Keratinocyte (primary cell): ENCODE data around the gene KRTAP12-1. TPM values are rescaled to one million over a fixed set of nuclear protein-coding genes. Genes with fewer than 3 reads are reported as not detected.

Experiments used
- DNase-seq: peaks from one replicate; pipeline ENCODE4 v3.0.0-alpha.2; 2011; ENCODE audit warnings: low read depth, missing footprints, low spot score
- FAIRE-seq: peaks from 2 replicates; lab custom pipeline; 2011; peaks lifted over from hg19 to GRCh38; lab: Jason Lieb, UNC
- H2AFZ ChIP-seq: 2 replicates; pipeline ENCODE4 v1.6.0; 2012; ENCODE audit warnings: low read length, control low read depth, inconsistent platforms; ENCODE audit not compliant: control insufficient read depth
- H3K27ac ChIP-seq: 2 replicates; pipeline ENCODE4 v1.5.1; 2011; ENCODE audit warnings: low read length; ENCODE audit not compliant: control insufficient read depth, insufficient read depth
- H3K27me3 ChIP-seq: 3 replicates; pipeline ENCODE4 v1.6.0; 2011; ENCODE audit warnings: low read length; ENCODE audit not compliant: control insufficient read depth, insufficient read depth; ENCODE audit errors: extremely low read depth
- H3K36me3 ChIP-seq, 2 experiments: 2 replicates in 1 of 2; 3 replicates in 1 of 2; pipeline ENCODE4 v1.5.1; 2011; ENCODE audit warnings: low read length in 2 of 2, mild to moderate bottlenecking in 1 of 2; ENCODE audit not compliant: control insufficient read depth in 2 of 2, insufficient read depth in 2 of 2; ENCODE audit errors: extremely low read depth in 1 of 2
- H3K4me1 ChIP-seq: 3 replicates; pipeline ENCODE4 v1.5.1; 2011; ENCODE audit warnings: low read length; ENCODE audit not compliant: control insufficient read depth, insufficient read depth; ENCODE audit errors: extremely low read depth
- H3K4me2 ChIP-seq: 3 replicates; pipeline ENCODE4 v1.6.0; 2011; ENCODE audit warnings: low read depth, low read length; ENCODE audit not compliant: control insufficient read depth, insufficient read depth; ENCODE audit errors: extremely low read depth
- H3K4me3 ChIP-seq, 3 experiments: fragments of 200-600 bp in 1 of 3; sonication (generic) in 1 of 3; 2 replicates in 2 of 3; 3 replicates in 1 of 3; pipeline ENCODE4 v1.5.1; 2011 to 2016; ENCODE audit warnings: low read length in 3 of 3, mild to moderate bottlenecking in 3 of 3, control low read depth in 2 of 3, inconsistent platforms in 1 of 3, low read depth in 1 of 3, mixed read lengths in 1 of 3, mixed run types in 1 of 3, moderate library complexity in 1 of 3; ENCODE audit not compliant: control insufficient read depth in 2 of 3, insufficient read depth in 2 of 3; ENCODE audit errors: extremely low read depth in 1 of 3
- H3K79me2 ChIP-seq: 2 replicates; pipeline ENCODE4 v1.6.0; 2012; ENCODE audit warnings: low read length; ENCODE audit not compliant: control insufficient read depth, insufficient read depth
- H3K9ac ChIP-seq: 3 replicates; pipeline ENCODE4 v1.6.0; 2011; ENCODE audit warnings: low read length; ENCODE audit not compliant: control insufficient read depth, insufficient read depth; ENCODE audit errors: extremely low read depth
- H3K9me1 ChIP-seq: 3 replicates; pipeline ENCODE4 v1.6.0; 2011; ENCODE audit warnings: low read length; ENCODE audit not compliant: control insufficient read depth, insufficient read depth; ENCODE audit errors: extremely low read depth
- H3K9me3 ChIP-seq: 2 replicates; pipeline ENCODE4 v1.5.1; 2012; ENCODE audit warnings: low read depth, low read length; ENCODE audit not compliant: control insufficient read depth
- H4K20me1 ChIP-seq: 3 replicates; pipeline ENCODE4 v1.6.0; 2011; ENCODE audit warnings: low read length; ENCODE audit not compliant: control insufficient read depth, insufficient read depth; ENCODE audit errors: extremely low read depth
- CTCF ChIP-seq, 3 experiments: IDR thresholded peaks in 1 of 3; conservative IDR thresholded peaks in 1 of 3; optimal IDR thresholded peaks in 1 of 3; 2 replicates in 2 of 3; 3 replicates in 1 of 3; pipeline versions ENCODE3 to v1.5.1; 2011; ENCODE audit warnings: low read length in 3 of 3, mild to moderate bottlenecking in 3 of 3, moderate library complexity in 2 of 3, control low read depth in 1 of 3, inconsistent platforms in 1 of 3; ENCODE audit not compliant: insufficient read depth in 2 of 3; ENCODE audit errors: extremely low read depth in 1 of 3
- EZH2 ChIP-seq: IDR thresholded peaks from one replicate; pipeline ENCODE4 v1.6.1; 2012; ENCODE audit warnings: inconsistent platforms, mild to moderate bottlenecking, low read length, moderate library complexity
- dilution Hi-C: fragments of 300-500 bp; cut with MboI; formaldehyde crosslinking; loops from one replicate; pipeline ENCODE4 v1.7.0; 2020; ENCODE audit warnings: low sequenced_read_pairs; ENCODE audit not compliant: extremely low pct_ligation_motif_present
- polyA plus RNA-seq, 5 experiments: library from polyadenylated mRNA; depleted of rRNA in 3 of 5; stranded (reverse) in 3 of 5; stranded (forward) in 1 of 5; unstranded in 1 of 5; fragments of >200 nt; gene quantifications; 1 replicate in 1 of 5; 2 replicates in 3 of 5; 3 replicates in 1 of 5; pipeline versions ENCODE4 v1.2.1 to v1.2.3, GENCODE V29; 2011 to 2012; ENCODE audit warnings: missing spikeins in 2 of 5, low read depth in 1 of 5, low replicate concordance in 1 of 5

KRTAP12-1 gene
- polyA plus RNA-seq, 1 donor (not counting 4 experiments of a cell fraction or from before 2014, with no cell fraction given): not detected

- no peak for DNase-seq
- Histone ChIP-seq H3K4me3 (no peak overlapping the region), H3K27ac (no peak overlapping the region), H3K36me3 (no peaks in the 10 kb centered on the region), H3K9me3 (peaks cover 4% of the 10 kb centered on the region), H2AFZ (no peak overlapping the region), H3K4me2 (no peak overlapping the region), H4K20me1 (no peaks in the 10 kb centered on the region), H3K9ac (no peak overlapping the region), H3K9me1 (no peaks in the 10 kb centered on the region), H3K79me2 (no peaks in the 10 kb centered on the region), H3K27me3 (peaks cover 27% of the 10 kb centered on the region), H3K4me1 (peaks cover 6% of the 10 kb centered on the region)
- dilution Hi-C loops: no loop called here
- no peak for FAIRE-seq
- TF ChIP-seq CTCF (optimal IDR thresholded peaks at IDR 0.05 in 1 of 3, IDR thresholded peaks at IDR 0.05 in 1 of 3, conservative IDR thresholded peaks at IDR 0.05 in 1 of 3; ENCODE audit: extremely low read depth in 1 of 3, insufficient read depth in 2 of 3, low read length in 3 of 3) (no peak), EZH2 (no peak)
Observed at GRCh38 chr21:44703731-44704635, 22.0 kb upstream of the KRTAP12-1 start.

- peaks cover 19% of the 10 kb centered on the region for H3K27me3 ChIP-seq
- H3K9ac ChIP-seq: no peak overlapping the region
- no peaks in the 10 kb centered on the region for H4K20me1 ChIP-seq
- H2AFZ ChIP-seq: no peak overlapping the region
- H3K4me3 ChIP-seq: no peak overlapping the region
- no peaks in the 10 kb centered on the region for H3K36me3 ChIP-seq
- dilution Hi-C loops: no loop called here
- no peaks in the 10 kb centered on the region for H3K9me1 ChIP-seq
- TF ChIP-seq EZH2 (no peak), CTCF (optimal IDR thresholded peaks at IDR 0.05 in 1 of 3, IDR thresholded peaks at IDR 0.05 in 1 of 3, conservative IDR thresholded peaks at IDR 0.05 in 1 of 3; ENCODE audit: extremely low read depth in 1 of 3, insufficient read depth in 2 of 3, low read length in 3 of 3) (no peak)
- no peaks in the 10 kb centered on the region for H3K79me2 ChIP-seq
- no peak for FAIRE-seq
- DNase-seq: no peak
- H3K4me2 ChIP-seq: no peak overlapping the region
- no peak overlapping the region for H3K27ac ChIP-seq
- no peaks in the 10 kb centered on the region for H3K4me1 ChIP-seq
- H3K9me3 ChIP-seq: peaks cover 4% of the 10 kb centered on the region
Observed at GRCh38 chr21:44702973-44703730, 21.2 kb upstream of the KRTAP12-1 start.
